Esophagus squamous epithelium (tissue), 5 donors: ENCODE measurements around the gene SNX8. TPM values are rescaled to one million over a fixed set of nuclear protein-coding genes. Genes with fewer than 3 reads are reported as not detected.

Experiments
- DNase-seq: peaks from one replicate; lab custom pipeline; 2025; lab: John Stamatoyannopoulos, UW
- H3K27ac ChIP-seq, 4 donors: fragments of 200-600 bp; sonication (generic); one replicate each; pipeline ENCODE4 v1.5.1; 2016 to 2019; ENCODE audit warnings: mild to moderate bottlenecking in 1 of 4
- H3K27me3 ChIP-seq, 4 donors: fragments of 200-600 bp; sonication (generic); 1 replicate in 3 of 4; 2 replicates in 1 of 4; pipeline versions ENCODE4 v1.5.1 to v1.6.0; 2017 to 2021; ENCODE audit warnings: antibody characterized with exemption in 1 of 4
- H3K36me3 ChIP-seq, 3 donors: fragments of 200-600 bp; sonication (generic); one replicate each; pipeline ENCODE4 v1.5.1; 2016 to 2019
- H3K4me1 ChIP-seq, 3 donors: fragments of 200-600 bp; sonication (generic); one replicate each; pipeline ENCODE4 v1.5.1; 2017 to 2019
- H3K4me3 ChIP-seq, 4 donors: fragments of 200-600 bp; sonication (generic); 1 replicate in 3 of 4; 2 replicates in 1 of 4; pipeline ENCODE4 v1.5.1; 2016 to 2019; ENCODE audit warnings: mild to moderate bottlenecking in 2 of 4, moderate library complexity in 1 of 4
- H3K9me3 ChIP-seq, 3 donors: fragments of 200-600 bp; sonication (generic); one replicate each; pipeline ENCODE4 v1.5.1; 2016 to 2019
- CTCF ChIP-seq, 6 experiments: fragments of 450-650 bp in 4 of 6; fragments of 200-600 bp in 2 of 6; sonication (generic) in 2 of 6; IDR thresholded peaks; one replicate each; pipeline ENCODE4 v1.5.1; 2016 to 2019; ENCODE audit warnings: antibody characterized with exemption in 6 of 6, mild to moderate bottlenecking in 4 of 6, moderate library complexity in 4 of 6
- POLR2A ChIP-seq, 4 donors: fragments of 450-650 bp; IDR thresholded peaks; one replicate each; pipeline ENCODE4 v1.6.1; 2017; ENCODE audit warnings: antibody characterized with exemption in 4 of 4, mild to moderate bottlenecking in 4 of 4, moderate library complexity in 3 of 4
- WGBS, 2 donors: methylation state at CpG; one replicate each; pipeline ENCODE4 v1.1.5; 2018; 5-methylcytosine and 5-hydroxymethylcytosine counted together
- intact Hi-C: fragments of 100-400 bp; cut with DNase I; formaldehyde crosslinking; loops from one replicate; pipeline ENCODE4 v1.15.0; 2022
- total RNA-seq, 4 donors: library from RNA; depleted of rRNA; stranded (reverse); fragments of >200 nt; gene quantifications; one replicate each; pipeline ENCODE4 v1.1.0, GENCODE V29; 2016
- donor health status: DM: yes; HTN: yes; CAD: no.

SNX8 gene
- total RNA-seq, 4 donors from 2014 or later: 4.7 to 17.9 (median 12.5) TPM

- no peak overlapping the region for H3K27ac ChIP-seq
- DNase-seq: no peak
- H3K4me3 ChIP-seq: no peak overlapping the region
- peaks cover 23 to 99% (median 25%) of the 10 kb centered on the region in 3 donors for H3K36me3 ChIP-seq
- WGBS, 2 donors: 17 to 40% methylated on average over 1 of the region's 9 CpGs
- no peaks in the 10 kb centered on the region for H3K4me1 ChIP-seq
- no peaks in the 10 kb centered on the region for H3K27me3 ChIP-seq
- intact Hi-C loops: loop anchor here (10.0 kb wide), 1 partner anchor 554 kb away; no protein-coding TSS in a partner anchor
- no peaks in the 10 kb centered on the region for H3K9me3 ChIP-seq
- TF ChIP-seq POLR2A (IDR thresholded peaks at IDR 0.05) (no peak), CTCF (IDR thresholded peaks at IDR 0.05) (no peak)
These were observed 95.8 kb downstream of the SNX8 start for GRCh38 chr7:2218444-2218785.

- TF ChIP-seq CTCF (IDR thresholded peaks at IDR 0.05) (no peak), POLR2A (IDR thresholded peaks at IDR 0.05) (no peak)
- peaks cover 25 to 99% (median 28%) of the 10 kb centered on the region in 3 donors for H3K36me3 ChIP-seq
- no peaks in the 10 kb centered on the region for H3K27me3 ChIP-seq
- H3K4me1 ChIP-seq: no peaks in the 10 kb centered on the region
- 85 to 93% methylated on average over 8 to 9 of the region's 19 CpGs for WGBS, 2 donors
- no peaks in the 10 kb centered on the region for H3K9me3 ChIP-seq
- intact Hi-C loops: loop anchor here (10.0 kb wide), 1 partner anchor 553 kb away; no protein-coding TSS in a partner anchor
- no peak overlapping the region for H3K27ac ChIP-seq
- no peak overlapping the region for H3K4me3 ChIP-seq
- DNase-seq: no peak
These were observed 96.4 kb downstream of the SNX8 start for GRCh38 chr7:2217716-2218443.

GRCh38 chr7:2217206-2217605, 97.0 kb downstream of the SNX8 start:
- Histone ChIP-seq H3K9me3 (no peaks in the 10 kb centered on the region), H3K4me3 (no peak overlapping the region), H3K36me3 (peaks cover 20 to 99% (median 35%) of the 10 kb centered on the region in 3 donors), H3K4me1 (no peaks in the 10 kb centered on the region), H3K27me3 (no peaks in the 10 kb centered on the region), H3K27ac (no peak overlapping the region)
- no peak for DNase-seq
- TF ChIP-seq CTCF (IDR thresholded peaks at IDR 0.05) (no peak), POLR2A (IDR thresholded peaks at IDR 0.05) (no peak)
- intact Hi-C loops: loop anchor here (10.0 kb wide), 1 partner anchor 552 kb away; no protein-coding TSS in a partner anchor
- 70 to 89% methylated on average over 2 to 7 of the region's 10 CpGs for WGBS, 2 donors

- Histone ChIP-seq H3K36me3 (peaks cover 25 to 99% (median 40%) of the 10 kb centered on the region in 3 donors), H3K27me3 (no peaks in the 10 kb centered on the region), H3K4me1 (no peaks in the 10 kb centered on the region), H3K9me3 (no peaks in the 10 kb centered on the region), H3K4me3 (no peak overlapping the region), H3K27ac (no peak overlapping the region)
- 90 to 97% methylated on average over 11 of the region's 17 CpGs for WGBS, 2 donors
- no peak for DNase-seq
- intact Hi-C loops: loop anchor here (10.0 kb wide), 1 partner anchor 551 kb away; no protein-coding TSS in a partner anchor
- TF ChIP-seq CTCF (IDR thresholded peaks at IDR 0.05): no peak
- no peak for TF ChIP-seq POLR2A (IDR thresholded peaks at IDR 0.05)
These were observed 98.4 kb downstream of the SNX8 start for GRCh38 chr7:2215851-2216250.

GRCh38 chr7:2214636-2215035, 99.6 kb downstream of the SNX8 start:
- Histone ChIP-seq H3K36me3 (peaks cover 25 to 96% (median 40%) of the 10 kb centered on the region in 3 donors), H3K4me1 (no peaks in the 10 kb centered on the region), H3K27me3 (no peaks in the 10 kb centered on the region), H3K27ac (no peak overlapping the region), H3K4me3 (no peak overlapping the region), H3K9me3 (no peaks in the 10 kb centered on the region)
- WGBS, 2 donors: 68 to 75% methylated on average over 5 to 9 of the region's 9 CpGs
- intact Hi-C loops: loop anchor here (10.0 kb wide), 1 partner anchor 550 kb away; no protein-coding TSS in a partner anchor
- no peak for TF ChIP-seq CTCF (IDR thresholded peaks at IDR 0.05)
- TF ChIP-seq POLR2A (IDR thresholded peaks at IDR 0.05): no peak
- DNase-seq: no peak
